K562 (cell line): ENCODE results near the gene RPTOR. TPM values are rescaled to one million over a fixed set of nuclear protein-coding genes. Genes with fewer than 3 reads are reported as not detected.

Source experiments
- ATAC-seq: fragments of 200-7000 bp; cut with Tn5 transposase; 3 replicates; pipeline ENCODE4 v1.9.1; 2020; ENCODE audit warnings: moderate library complexity
- BruUV-seq: library from RNA; stranded (reverse); fragments of 400-500 nt; replicated peaks from 2 replicates; lab custom pipeline; 2021; lab: Mats Ljungman, UMichigan
- CTCF ChIA-PET: fragments of 300-600 bp; formaldehyde crosslinking; extraction: SDS; loops from one replicate; lab custom pipeline; 2021; ENCODE audit warnings: low intra/inter-chr PET ratio; lab: Yijun Ruan, JAX
- POLR2A ChIA-PET: fragments of 300-600, 350-650 bp; sonication (Branson Sonifier 250); formaldehyde crosslinking; extraction: SDS; loops from one replicate; lab custom pipeline; 2021; ENCODE audit warnings: antibody characterized with exemption, inconsistent platforms; lab: Yijun Ruan, JAX
- DNase-seq, 4 experiments: peaks; one replicate each; pipeline versions ENCODE4 v3.0.0 to v3.0.0-alpha.2; 2011 to 2018; ENCODE audit warnings: low spot score in 3 of 4, mixed read lengths in 3 of 4; ENCODE audit errors: extremely low read depth in 1 of 4
- FAIRE-seq: peaks from 2 replicates; lab custom pipeline; 2011; peaks lifted over from hg19 to GRCh38; lab: Jason Lieb, UNC
- H2AFZ ChIP-seq: 2 replicates; pipeline ENCODE4 v1.6.0; 2011; ENCODE audit warnings: low read depth, low read length, control low read depth, inconsistent platforms
- H3K27ac ChIP-seq: fragments of 200-600 bp; 3 replicates; pipeline ENCODE4 v1.8.0; 2011; ENCODE audit warnings: low read depth, mild to moderate bottlenecking, control low read depth, inconsistent platforms, low read length, moderate library complexity, mixed read lengths; ENCODE audit errors: extremely low read depth
- H3K27me3 ChIP-seq, 2 experiments: fragments of 300-600 bp in 1 of 2; 2 replicates in 1 of 2; 3 replicates in 1 of 2; pipeline versions ENCODE4 v1.6.0 to v1.8.0; 2011; ENCODE audit warnings: inconsistent platforms in 2 of 2, low read length in 2 of 2, mild to moderate bottlenecking in 1 of 2, mixed read lengths in 1 of 2, moderate library complexity in 1 of 2; ENCODE audit not compliant: control insufficient read depth in 2 of 2, insufficient read depth in 2 of 2
- H3K36me3 ChIP-seq: fragments of 300-600 bp; 3 replicates; pipeline ENCODE4 v1.8.0; 2011; ENCODE audit warnings: mild to moderate bottlenecking, low read length, inconsistent platforms; ENCODE audit not compliant: control insufficient read depth, insufficient read depth
- H3K4me1 ChIP-seq, 2 experiments: fragments of 200-600 bp in 1 of 2; replicated peaks in 1 of 2; 2 replicates in 1 of 2; 3 replicates in 1 of 2; pipeline versions ENCODE4 v1.5.1 to v1.8.0; 2011; ENCODE audit warnings: inconsistent platforms in 2 of 2, low read length in 2 of 2, mild to moderate bottlenecking in 1 of 2, mixed read lengths in 1 of 2, moderate library complexity in 1 of 2; ENCODE audit not compliant: control insufficient read depth in 2 of 2, insufficient read depth in 2 of 2
- H3K4me2 ChIP-seq: 2 replicates; pipeline ENCODE4 v1.6.1; 2011; ENCODE audit warnings: low read length, control low read depth, inconsistent platforms, mixed read lengths; ENCODE audit not compliant: insufficient read depth
- H3K4me3 ChIP-seq: fragments of 200-600 bp; sonication (generic), shearing (Covaris generic); 2 replicates; pipeline ENCODE4 v1.5.1; 2016; ENCODE audit warnings: control low read depth, inconsistent platforms
- H3K79me2 ChIP-seq: fragments of 200-600 bp; 3 replicates; pipeline ENCODE4 v1.8.0; 2011; ENCODE audit warnings: low read length, inconsistent platforms; ENCODE audit not compliant: control insufficient read depth, insufficient read depth
- H3K9ac ChIP-seq, 2 experiments: 2 replicates each; pipeline versions ENCODE4 v1.6.0 to v1.6.1; 2011; ENCODE audit warnings: low read depth in 2 of 2, low read length in 2 of 2, control low read depth in 1 of 2, inconsistent platforms in 1 of 2, mild to moderate bottlenecking in 1 of 2, mixed read lengths in 1 of 2; ENCODE audit not compliant: insufficient read depth in 1 of 2
- H3K9me1 ChIP-seq: one replicate; pipeline ENCODE4 v1.6.0; 2011; ENCODE audit warnings: inconsistent platforms, mild to moderate bottlenecking, low read length, moderate library complexity; ENCODE audit not compliant: control insufficient read depth, insufficient read depth
- H3K9me3 ChIP-seq: replicated peaks from 2 replicates; pipeline ENCODE4 v1.5.1; 2011; ENCODE audit warnings: low read depth, low read length, inconsistent platforms; ENCODE audit not compliant: control insufficient read depth, insufficient read depth
- H4K20me1 ChIP-seq: replicated peaks from 2 replicates; pipeline ENCODE4 v1.6.1; 2011; ENCODE audit warnings: low read length, inconsistent platforms, mixed read lengths; ENCODE audit not compliant: control insufficient read depth, insufficient read depth
- BACH1 ChIP-seq: fragments of 200-800 bp; sonication (Bioruptor generic); IDR thresholded peaks from 2 replicates; pipeline ENCODE4 v1.6.1; 2016; ENCODE audit warnings: missing genetic modification characterization, missing compliant biosample characterization
- ESRRA ChIP-seq: fragments of 450-650 bp; IDR thresholded peaks from 2 replicates; pipeline ENCODE4 v1.6.1; 2014; ENCODE audit warnings: low read depth, mild to moderate bottlenecking, moderate library complexity, borderline replicate concordance
- NCOA2 ChIP-seq, 2 experiments: fragments of 450-650 bp; IDR thresholded peaks; 2 replicates each; pipeline ENCODE4 v1.6.1; 2018; ENCODE audit warnings: mild to moderate bottlenecking in 2 of 2, moderate library complexity in 1 of 2; ENCODE audit not compliant: partially characterized antibody in 2 of 2
- NCOA4 ChIP-seq: fragments of 450-650 bp; IDR thresholded peaks from 2 replicates; pipeline ENCODE4 v1.6.1; 2018; ENCODE audit warnings: mild to moderate bottlenecking; ENCODE audit not compliant: partially characterized antibody
- NONO ChIP-seq, 2 experiments: fragments of 200-400 bp in 1 of 2; fragments of 450-650 bp in 1 of 2; formaldehyde crosslinking in 1 of 2; IDR thresholded peaks; 2 replicates each; pipeline ENCODE4 v1.6.1; 2017; ENCODE audit warnings: low read depth in 2 of 2, mild to moderate bottlenecking in 2 of 2, moderate library complexity in 2 of 2, low read length in 1 of 2
- SNIP1 ChIP-seq: fragments of 450-650 bp; IDR thresholded peaks from 2 replicates; pipeline ENCODE4 v1.7.1; 2017; ENCODE audit warnings: low read depth, mild to moderate bottlenecking
- SOX6 ChIP-seq: fragments of 450-650 bp; IDR thresholded peaks from 2 replicates; pipeline ENCODE4 v1.6.1; 2014; ENCODE audit warnings: mild to moderate bottlenecking
- SRSF9 ChIP-seq: fragments of 200-400 bp; formaldehyde crosslinking; IDR thresholded peaks from 2 replicates; pipeline ENCODE4 v1.6.1; 2017; ENCODE audit warnings: low read depth, low read length, borderline replicate concordance
- STAT5B ChIP-seq: fragments of 250-450 bp; sonication (Bioruptor Pico); IDR thresholded peaks from 2 replicates; pipeline ENCODE4 v1.8.0; 2021; ENCODE audit warnings: mild to moderate bottlenecking, inconsistent platforms
- TBP ChIP-seq: optimal IDR thresholded peaks from 2 replicates; pipeline ENCODE3; 2011; ENCODE audit warnings: low read depth, low read length, improper control_type of control experiment
- ZNF146 ChIP-seq: IDR thresholded peaks from one replicate; pipeline ENCODE4 v1.6.1; 2018; ENCODE audit warnings: missing compliant biosample characterization; ENCODE audit not compliant: unreplicated experiment
- ZNF197 ChIP-seq: fragments of 200-800 bp; sonication (Bioruptor generic); IDR thresholded peaks from 2 replicates; pipeline ENCODE4 v1.6.1; 2016; ENCODE audit warnings: low read depth, missing genetic modification characterization, missing compliant biosample characterization
- ZNF324 ChIP-seq: fragments of 250-450 bp; sonication (Bioruptor Pico); IDR thresholded peaks from 2 replicates; pipeline ENCODE4 v1.4.0; 2020; ENCODE audit warnings: mild to moderate bottlenecking
- ZNF778 ChIP-seq: fragments of 450-650 bp; formaldehyde crosslinking; IDR thresholded peaks from 2 replicates; pipeline ENCODE4 v1.4.0; 2020; ENCODE audit warnings: mild to moderate bottlenecking, moderate library complexity
- WGBS: fragments of 100-300 bp; shearing (Covaris generic); methylation state at CpG from one replicate; pipeline ENCODE4 v1.1.6; 2016; ENCODE audit warnings: low coverage, mixed read lengths; ENCODE audit not compliant: insufficient coverage; ENCODE audit errors: missing lambda C conversion rate; 5-methylcytosine and 5-hydroxymethylcytosine counted together
- in situ Hi-C: fragments of 300-500 bp; cut with MboI; formaldehyde crosslinking; loops from 4 replicates; pipeline ENCODE4 v1.15.0; 2018; ENCODE audit warnings: inconsistent platforms, mixed read lengths
- intact Hi-C: fragments of 100-400 bp; cut with micrococcal nuclease; formaldehyde crosslinking; loops from 2 replicates; pipeline ENCODE4 v1.14.2; 2022
- polyA plus RNA-seq, 8 experiments: library from polyadenylated mRNA; depleted of rRNA in 4 of 8; stranded (reverse) in 5 of 8; unstranded in 3 of 8; fragments of >200 nt; fragmentation: Nextera tagmentation in 2 of 8; fragmentation: Illumina TruSeq in 1 of 8; extraction: Ambion mirVana in 2 of 8; extraction: Trizol in 1 of 8; gene quantifications; 2 replicates each; pipeline versions ENCODE4 v1.2.1 to v1.2.3, GENCODE V29; 2011 to 2014; ENCODE audit warnings: inconsistent platforms in 1 of 8, missing spikeins in 1 of 8
- total RNA-seq, 7 experiments: library from RNA; depleted of rRNA in 6 of 7; stranded (reverse); fragments of >200 nt in 6 of 7; fragmentation: Illumina TruSeq in 2 of 7; extraction: Trizol in 2 of 7; gene quantifications; 2 replicates each; pipeline versions ENCODE4 v1.2.1 to v1.2.3, GENCODE V29; 2011 to 2021; ENCODE audit warnings: low replicate concordance in 1 of 7
- TF ChIP-seq, protein P1 (sequence below): fragments of 450-650 bp; IDR thresholded peaks from 2 replicates; pipeline ENCODE4 v1.6.1; 2016; ENCODE audit warnings: mild to moderate bottlenecking

The RPTOR gene
- total and polyA plus RNA-seq, 9 of the 15 experiments (the other 6 are each of a cell fraction or from before 2014, with no cell fraction given) = 0.24 to 54.1 (median 10.2) TPM

DNA sequence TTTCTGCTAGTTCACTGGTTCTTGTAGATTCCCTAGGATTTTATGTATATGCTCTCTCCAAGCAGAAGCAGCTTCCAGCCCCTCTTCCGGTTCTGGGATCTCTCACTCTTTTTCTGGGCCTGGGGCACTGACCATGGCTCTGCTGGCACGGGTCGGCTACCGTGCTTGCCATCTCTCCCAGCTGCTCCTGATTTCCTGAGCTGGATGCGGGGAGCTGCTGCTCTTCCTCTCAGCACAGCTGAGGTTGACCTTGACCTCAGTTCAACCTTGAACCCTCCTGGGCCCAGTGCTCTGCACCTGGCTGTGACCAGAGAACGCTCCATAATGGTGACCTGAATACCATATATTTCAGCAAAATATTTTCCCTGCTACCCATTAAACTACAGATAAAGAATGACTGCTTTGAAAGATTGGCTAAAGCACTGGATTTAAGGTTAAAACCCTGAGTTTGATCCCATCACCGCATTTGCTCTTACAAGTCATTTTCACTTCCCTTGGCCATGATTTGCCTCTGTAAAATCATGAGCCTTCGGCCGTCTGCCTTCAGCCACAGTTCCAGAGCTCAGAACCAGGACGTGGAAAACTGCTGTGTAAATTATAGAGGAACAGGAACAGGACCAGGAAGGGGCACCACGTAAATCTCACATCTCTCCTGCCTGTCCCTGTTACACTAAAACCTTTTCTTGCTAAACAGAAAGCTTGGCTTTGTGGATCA, 316.2 kb downstream of the RPTOR start:
- ChIA-PET POLR2A (no interaction called here), CTCF (no interaction called here)
- ATAC-seq (no peak), DNase-seq (no peak), FAIRE-seq (no peak)
- Histone ChIP-seq H3K4me1 (peaks cover 13 to 48% of the 10 kb centered on the region in 2 experiments), H3K4me3 (no peak overlapping the region), H3K27ac (no peak overlapping the region), H3K9ac (no peak overlapping the region), H3K27me3 (no peaks in the 10 kb centered on the region), H2AFZ (no peak overlapping the region), H3K9me3 (no peaks in the 10 kb centered on the region), H3K79me2 (no peaks in the 10 kb centered on the region), H3K4me2 (no peak overlapping the region)
- intact Hi-C loops = no loop called here
- TF ChIP-seq ESRRA (0 out of 2 replicates have a peak, but pooled peaks have one; percentile 18), NONO (IDR thresholded peaks at IDR 0.05; ENCODE audit: low read depth in 2 of 2, low read length in 1 of 2) (no peak)
- TF ChIP-seq, all 486 proteins: peak for 1
- Histone ChIP-seq H4K20me1 (no peaks in the 10 kb centered on the region), H3K9me1 (no peaks in the 10 kb centered on the region), H3K36me3 (peaks cover 40% of the 10 kb centered on the region; the same call in 2 of the 3 replicates)
- in situ Hi-C loops = no loop called here
- WGBS = 92% methylated on average over 11 of the region's 11 CpGs
- no TSS peak for BruUV-seq

DNA sequence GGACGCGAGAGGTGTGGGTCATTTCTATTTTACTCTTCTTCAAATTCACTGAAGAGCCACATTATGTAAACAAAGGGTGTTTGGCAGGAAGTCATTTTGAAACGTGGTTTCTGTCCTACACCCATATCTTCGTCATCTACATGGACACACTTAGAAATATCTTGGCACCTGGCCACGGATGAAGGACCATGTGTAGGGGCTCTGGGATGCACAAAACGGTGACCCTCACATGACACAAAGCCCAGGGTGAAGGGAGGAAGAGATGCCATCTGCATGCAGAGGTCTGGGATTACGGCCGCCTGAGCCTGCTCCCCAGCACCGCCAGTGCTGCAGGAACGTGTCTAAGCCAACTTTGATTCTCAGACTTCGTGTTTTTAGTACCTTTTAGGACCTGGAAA, 316.8 kb downstream of the RPTOR start:
- H4K20me1 ChIP-seq = no peaks in the 10 kb centered on the region
- H3K79me2 ChIP-seq = no peaks in the 10 kb centered on the region
- no peaks in the 10 kb centered on the region for H3K9me1 ChIP-seq
- FAIRE-seq (no peak), DNase-seq (no peak), ATAC-seq (no peak)
- ChIA-PET CTCF (no interaction called here), POLR2A (no interaction called here)
- intact Hi-C loops (no loop called here), in situ Hi-C loops (no loop called here)
- H3K27me3 ChIP-seq = no peaks in the 10 kb centered on the region
- H3K9ac ChIP-seq = no peak overlapping the region
- H3K9me3 ChIP-seq = no peaks in the 10 kb centered on the region
- peaks cover 37% of the 10 kb centered on the region; the same call in 2 of the 3 replicates for H3K36me3 ChIP-seq
- no peak overlapping the region for H2AFZ ChIP-seq
- peaks cover 7 to 43% of the 10 kb centered on the region in 2 experiments for H3K4me1 ChIP-seq
- 79% methylated on average over 11 of the region's 11 CpGs for WGBS
- H3K4me3 ChIP-seq = no peak overlapping the region
- H3K27ac ChIP-seq = no peak overlapping the region
- no peak overlapping the region for H3K4me2 ChIP-seq
- BruUV-seq = no TSS peak
- TF ChIP-seq ZNF324 (CRISPR knock-in tag) = no peak
- no peak for TF ChIP-seq NCOA2 (IDR thresholded peaks at IDR 0.05; ENCODE audit: partially characterized antibody in 2 of 2)
- no peak for TF ChIP-seq ZNF197 (CRISPR knock-in tag)
- TF ChIP-seq SNIP1 = no peak
- TF ChIP-seq SRSF9 = no peak
- no peak for TF ChIP-seq TBP
- no peak for TF ChIP-seq ZNF778 (CRISPR knock-in tag)
- no peak for TF ChIP-seq NCOA4
- no peak for TF ChIP-seq ZNF146 (CRISPR knock-in tag)
- TF ChIP-seq BACH1 (tag) = no peak
- TF ChIP-seq SOX6 = no peak
- TF ChIP-seq STAT5B (CRISPR knock-in tag) = no peak
- TF ChIP-seq, protein P1, sequence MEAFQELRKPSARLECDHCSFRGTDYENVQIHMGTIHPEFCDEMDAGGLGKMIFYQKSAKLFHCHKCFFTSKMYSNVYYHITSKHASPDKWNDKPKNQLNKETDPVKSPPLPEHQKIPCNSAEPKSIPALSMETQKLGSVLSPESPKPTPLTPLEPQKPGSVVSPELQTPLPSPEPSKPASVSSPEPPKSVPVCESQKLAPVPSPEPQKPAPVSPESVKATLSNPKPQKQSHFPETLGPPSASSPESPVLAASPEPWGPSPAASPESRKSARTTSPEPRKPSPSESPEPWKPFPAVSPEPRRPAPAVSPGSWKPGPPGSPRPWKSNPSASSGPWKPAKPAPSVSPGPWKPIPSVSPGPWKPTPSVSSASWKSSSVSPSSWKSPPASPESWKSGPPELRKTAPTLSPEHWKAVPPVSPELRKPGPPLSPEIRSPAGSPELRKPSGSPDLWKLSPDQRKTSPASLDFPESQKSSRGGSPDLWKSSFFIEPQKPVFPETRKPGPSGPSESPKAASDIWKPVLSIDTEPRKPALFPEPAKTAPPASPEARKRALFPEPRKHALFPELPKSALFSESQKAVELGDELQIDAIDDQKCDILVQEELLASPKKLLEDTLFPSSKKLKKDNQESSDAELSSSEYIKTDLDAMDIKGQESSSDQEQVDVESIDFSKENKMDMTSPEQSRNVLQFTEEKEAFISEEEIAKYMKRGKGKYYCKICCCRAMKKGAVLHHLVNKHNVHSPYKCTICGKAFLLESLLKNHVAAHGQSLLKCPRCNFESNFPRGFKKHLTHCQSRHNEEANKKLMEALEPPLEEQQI = no peak
